NCI-H146 treated with DMSO at 0.1 percent for 48 hours (cell line): Measurements from ENCODE around the gene CHAMP1.
"Not testable (repeated sequence)": the region's sequence is repeated elsewhere in the genome, so short reads cannot be mapped to it uniquely, and the experiment has no call there.

Experiments
- DNase-seq: peaks from one replicate; lab custom pipeline; 2025; ENCODE audit not compliant: unreplicated experiment; lab: John Stamatoyannopoulos, UW

CHAMP1 gene

DNA sequence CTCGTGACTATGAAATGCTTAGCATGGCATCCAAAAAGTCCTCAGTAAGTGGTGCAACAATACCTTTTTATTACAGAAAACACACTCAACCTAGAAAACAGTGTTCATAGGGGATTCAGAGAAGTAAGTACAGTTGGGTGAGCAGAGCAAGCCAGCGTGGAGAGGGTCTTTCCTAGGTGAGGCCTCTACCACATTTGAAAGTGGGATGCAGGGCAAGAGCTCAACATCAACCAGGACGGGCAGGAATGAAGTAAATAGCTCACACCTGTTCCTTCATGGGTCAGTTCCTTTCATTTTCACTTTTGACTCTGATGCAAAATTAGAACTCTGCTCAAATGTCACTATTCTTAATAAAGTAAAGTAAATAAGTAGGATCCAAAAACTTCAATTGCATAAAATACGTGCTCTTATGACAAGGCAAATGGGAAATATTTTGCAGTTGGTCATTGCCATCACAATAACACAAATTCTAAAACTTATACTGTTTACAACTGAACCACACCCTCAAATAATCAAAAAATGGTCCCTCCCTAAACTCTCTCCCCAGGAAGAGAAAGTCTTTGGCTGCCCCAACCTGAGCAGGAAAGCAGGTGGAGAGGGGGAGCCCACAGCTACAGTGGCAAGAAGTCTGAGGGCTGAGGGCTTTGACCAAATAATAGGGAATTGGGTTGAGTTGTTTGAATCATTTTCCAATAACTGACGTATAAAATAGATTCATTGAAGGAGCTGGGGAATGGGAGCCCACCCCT, 20.2 kb downstream of the CHAMP1 start:
- DNase-seq, result no peak

DNA sequence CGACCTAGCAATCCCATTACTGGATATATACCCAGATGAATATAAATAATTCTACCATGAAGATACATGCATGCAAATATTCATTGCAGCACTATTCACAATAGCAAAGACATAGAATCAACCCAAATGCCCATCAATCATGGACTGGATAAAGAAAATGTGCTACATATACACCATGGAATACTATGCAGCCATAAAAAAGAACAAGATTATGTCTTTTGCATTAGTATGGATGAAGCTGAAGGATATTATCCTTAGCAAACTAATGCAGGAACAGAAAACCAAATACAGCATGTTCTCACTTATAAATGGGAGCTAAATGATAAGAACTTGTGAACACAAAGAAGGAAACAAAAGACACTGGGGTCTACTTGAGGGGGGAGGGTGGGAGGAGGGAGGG, 22.2 kb downstream of the CHAMP1 start:
- not testable (repeated sequence) for DNase-seq

DNA sequence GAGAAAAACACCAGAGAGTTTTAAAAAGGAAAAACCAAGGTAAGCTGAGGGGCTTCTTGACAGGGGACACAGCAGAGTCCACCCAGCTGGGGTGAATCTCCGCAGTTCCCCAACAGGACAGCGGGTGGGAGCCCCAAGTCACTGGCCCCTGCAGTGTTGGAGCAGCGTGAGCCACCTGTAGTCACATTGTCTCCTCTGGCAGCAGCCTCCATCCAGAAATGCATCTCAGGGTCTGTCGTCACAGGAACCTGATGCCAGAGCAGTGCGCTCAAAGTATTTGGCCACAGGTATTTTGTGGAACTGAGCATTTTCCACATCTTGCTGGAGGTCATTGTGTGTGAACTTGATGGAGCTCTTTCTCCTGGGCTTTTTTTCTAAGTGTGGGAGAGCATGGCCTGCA, 24.7 kb downstream of the CHAMP1 start:
- no peak for DNase-seq

GRCh38 chr13:114339857-114340534, 25.7 kb downstream of the CHAMP1 start:
- peak; percentile 28 for DNase-seq

DNA sequence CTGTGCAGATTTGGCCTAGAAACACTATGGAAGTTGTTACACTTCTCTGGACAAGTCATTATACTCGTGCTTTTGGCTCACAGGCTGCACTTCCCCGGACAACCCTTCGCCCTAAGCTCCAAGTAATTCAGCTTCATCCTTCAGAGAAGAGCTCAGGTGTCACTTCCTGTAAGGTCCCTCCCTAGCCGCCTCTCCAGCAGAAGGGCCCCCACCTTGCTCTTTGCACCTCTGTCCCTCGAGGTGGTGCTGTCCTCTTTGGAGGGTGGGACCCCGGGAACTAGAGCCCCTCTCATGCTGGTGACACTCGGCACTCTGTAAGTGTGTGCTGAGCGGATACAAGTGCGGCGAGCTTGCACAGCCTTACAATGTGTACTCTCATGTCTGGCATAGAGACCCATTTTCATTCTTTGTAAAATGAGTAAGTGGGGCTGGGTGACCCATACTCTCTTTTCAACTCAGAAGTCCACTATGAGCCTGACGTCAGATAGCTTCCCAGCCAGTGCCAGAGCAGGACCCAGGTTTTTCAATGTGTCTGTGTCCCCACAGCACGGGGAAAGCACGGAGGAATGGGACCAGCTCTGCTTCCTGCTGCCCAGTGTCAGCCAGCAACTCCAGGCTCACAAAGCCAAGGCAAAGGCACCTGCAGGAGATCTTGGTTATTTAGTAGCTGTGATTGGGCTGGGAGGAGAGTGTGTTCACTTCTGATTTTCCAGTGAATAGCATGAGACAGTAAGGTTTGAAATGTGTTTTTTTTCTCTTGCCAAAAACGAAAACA, 26.9 kb downstream of the CHAMP1 start:
- no peak for DNase-seq

GRCh38 chr13:114347256-114347655, 33.0 kb downstream of the CHAMP1 start:
- not testable (repeated sequence) for DNase-seq

DNA sequence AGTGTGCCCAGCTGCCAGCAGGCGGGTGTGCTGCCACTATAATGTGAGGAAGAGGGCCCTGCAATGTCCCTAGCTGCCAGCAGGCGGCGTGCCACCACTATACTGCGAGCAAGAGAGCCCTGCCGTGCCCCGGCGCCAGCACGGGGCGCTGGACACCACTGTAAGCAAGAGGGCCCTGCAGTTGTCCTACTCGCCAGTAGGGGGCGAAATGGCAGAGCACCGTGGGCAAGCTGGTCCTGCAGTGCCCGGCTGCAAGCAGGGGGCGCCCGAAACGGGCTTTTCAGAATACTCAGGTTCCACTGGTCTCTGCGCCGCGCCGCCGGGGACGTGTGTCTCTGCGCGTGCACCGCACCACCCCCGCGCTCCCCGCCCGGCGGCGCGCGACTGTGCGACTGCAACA, 38.5 kb downstream of the CHAMP1 start:
- not testable (repeated sequence) for DNase-seq

- DNase-seq, result not testable (repeated sequence)
Measured at GRCh38 chr13:114353382-114353781, 39.1 kb downstream of the CHAMP1 start.
